Upper lobe of right lung (tissue), 1 donor: ENCODE data around the gene PRR5L. TPM values are rescaled to one million over a fixed set of nuclear protein-coding genes. Genes with fewer than 3 reads are reported as not detected.

Source experiments
- ATAC-seq: fragments of 200-7000 bp; cut with Tn5 transposase; one replicate; pipeline ENCODE4 v1.9.1; 2020; ENCODE audit warnings: mild to moderate bottlenecking, moderate library complexity
- DNase-seq: peaks from one replicate; pipeline ENCODE4 v3.0.0-alpha.2; 2020
- H3K27ac ChIP-seq: fragments of 200-600 bp; one replicate; pipeline ENCODE4 v1.8.0; 2022
- H3K27me3 ChIP-seq: fragments of 200-600 bp; one replicate; pipeline ENCODE4 v1.8.0; 2022; ENCODE audit warnings: mild to moderate bottlenecking
- H3K36me3 ChIP-seq: fragments of 200-600 bp; one replicate; pipeline ENCODE4 v1.8.0; 2022
- H3K4me1 ChIP-seq: fragments of 200-600 bp; one replicate; pipeline ENCODE4 v1.8.0; 2022
- H3K4me3 ChIP-seq: fragments of 200-600 bp; one replicate; pipeline ENCODE4 v1.8.0; 2022; ENCODE audit warnings: mild to moderate bottlenecking
- H3K9me3 ChIP-seq: fragments of 200-600 bp; one replicate; pipeline ENCODE4 v1.8.0; 2022
- intact Hi-C: fragments of 100-400 bp; cut with DNase I; formaldehyde crosslinking; loops from one replicate; pipeline ENCODE4 v1.11.0; 2022
- total RNA-seq: library from RNA; stranded (reverse); fragmentation: NEBNext Ultra II Directional; extraction: Animal tissue kit (Norgen Biotek cat#: 25700); gene quantifications from one replicate; pipeline ENCODE4 v1.2.1, GENCODE V29; 2021
- TF ChIP-seq, protein P1 (sequence below): fragments of 200-600 bp; IDR thresholded peaks from one replicate; pipeline ENCODE4 v1.8.0; 2022; ENCODE audit warnings: antibody characterized with exemption
- donor health status: DM: no; HTN: yes; CAD: no; lungs with severe emphysema.

The PRR5L gene
- total RNA-seq, 1 donor from 2014 or later: 24.5 TPM

DNA sequence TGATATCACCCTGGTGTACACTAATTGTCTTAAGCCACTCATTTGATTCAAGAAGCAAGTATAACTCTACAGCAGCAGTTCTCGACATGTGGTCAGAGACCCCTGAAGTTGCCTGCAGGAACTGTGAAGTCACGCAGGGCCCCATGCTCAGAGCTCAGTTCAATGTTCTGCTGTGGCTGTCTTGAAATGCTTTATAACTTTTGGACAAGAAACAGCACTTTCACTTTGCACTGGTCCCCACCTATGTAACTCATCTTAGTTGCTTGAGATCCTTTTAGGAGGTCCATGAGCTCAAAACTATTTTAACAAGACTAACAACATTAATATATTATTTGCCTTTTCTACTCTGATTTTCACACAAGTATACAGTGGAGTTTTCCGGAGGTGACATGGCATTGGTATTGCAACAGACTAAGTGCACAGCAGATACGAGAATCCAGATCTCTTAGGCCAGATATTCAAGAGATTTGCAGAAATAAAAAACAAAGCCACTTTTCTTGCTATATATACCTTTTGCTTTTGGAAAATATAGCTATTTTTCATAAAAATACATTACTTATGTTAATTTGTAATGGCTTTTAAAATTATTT is 64.8 kb downstream of the PRR5L start:
- Histone ChIP-seq H3K27ac (no peak overlapping the region), H3K9me3 (no peaks in the 10 kb centered on the region), H3K27me3 (no peaks in the 10 kb centered on the region), H3K4me3 (no peak overlapping the region), H3K36me3 (no peaks in the 10 kb centered on the region), H3K4me1 (peaks cover 4% of the 10 kb centered on the region)
- intact Hi-C loops: no loop called here
- no peak for DNase-seq
- TF ChIP-seq, protein P1, sequence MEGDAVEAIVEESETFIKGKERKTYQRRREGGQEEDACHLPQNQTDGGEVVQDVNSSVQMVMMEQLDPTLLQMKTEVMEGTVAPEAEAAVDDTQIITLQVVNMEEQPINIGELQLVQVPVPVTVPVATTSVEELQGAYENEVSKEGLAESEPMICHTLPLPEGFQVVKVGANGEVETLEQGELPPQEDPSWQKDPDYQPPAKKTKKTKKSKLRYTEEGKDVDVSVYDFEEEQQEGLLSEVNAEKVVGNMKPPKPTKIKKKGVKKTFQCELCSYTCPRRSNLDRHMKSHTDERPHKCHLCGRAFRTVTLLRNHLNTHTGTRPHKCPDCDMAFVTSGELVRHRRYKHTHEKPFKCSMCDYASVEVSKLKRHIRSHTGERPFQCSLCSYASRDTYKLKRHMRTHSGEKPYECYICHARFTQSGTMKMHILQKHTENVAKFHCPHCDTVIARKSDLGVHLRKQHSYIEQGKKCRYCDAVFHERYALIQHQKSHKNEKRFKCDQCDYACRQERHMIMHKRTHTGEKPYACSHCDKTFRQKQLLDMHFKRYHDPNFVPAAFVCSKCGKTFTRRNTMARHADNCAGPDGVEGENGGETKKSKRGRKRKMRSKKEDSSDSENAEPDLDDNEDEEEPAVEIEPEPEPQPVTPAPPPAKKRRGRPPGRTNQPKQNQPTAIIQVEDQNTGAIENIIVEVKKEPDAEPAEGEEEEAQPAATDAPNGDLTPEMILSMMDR: no peak
- ATAC-seq: no peak

DNA sequence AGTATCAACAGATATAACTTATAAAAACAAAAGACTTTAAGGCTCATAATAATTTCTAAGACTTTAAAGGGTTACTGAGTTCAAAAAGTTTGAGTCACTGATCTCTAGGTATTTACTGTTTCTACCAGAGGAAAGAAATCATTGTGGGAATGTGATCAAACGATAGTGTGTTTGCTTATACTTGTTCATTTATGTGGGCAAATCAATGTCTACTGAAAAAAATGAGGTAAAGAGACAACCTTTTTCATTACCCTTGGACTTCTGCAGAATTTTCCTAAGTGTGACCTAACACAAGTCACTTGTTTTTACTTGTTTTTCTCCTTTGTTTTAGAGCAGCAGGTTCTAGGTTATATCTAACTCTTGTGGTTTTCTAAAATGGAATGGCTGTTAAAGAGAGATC is 65.4 kb downstream of the PRR5L start:
- Histone ChIP-seq H3K4me3 (peak overlapping the region; percentile 5), H3K4me1 (peaks cover 4% of the 10 kb centered on the region), H3K9me3 (no peaks in the 10 kb centered on the region), H3K27ac (no peak overlapping the region), H3K27me3 (no peaks in the 10 kb centered on the region), H3K36me3 (no peaks in the 10 kb centered on the region)
- ATAC-seq (no peak), DNase-seq (no peak)
- TF ChIP-seq, protein P1: no peak
- intact Hi-C loops: no loop called here

DNA sequence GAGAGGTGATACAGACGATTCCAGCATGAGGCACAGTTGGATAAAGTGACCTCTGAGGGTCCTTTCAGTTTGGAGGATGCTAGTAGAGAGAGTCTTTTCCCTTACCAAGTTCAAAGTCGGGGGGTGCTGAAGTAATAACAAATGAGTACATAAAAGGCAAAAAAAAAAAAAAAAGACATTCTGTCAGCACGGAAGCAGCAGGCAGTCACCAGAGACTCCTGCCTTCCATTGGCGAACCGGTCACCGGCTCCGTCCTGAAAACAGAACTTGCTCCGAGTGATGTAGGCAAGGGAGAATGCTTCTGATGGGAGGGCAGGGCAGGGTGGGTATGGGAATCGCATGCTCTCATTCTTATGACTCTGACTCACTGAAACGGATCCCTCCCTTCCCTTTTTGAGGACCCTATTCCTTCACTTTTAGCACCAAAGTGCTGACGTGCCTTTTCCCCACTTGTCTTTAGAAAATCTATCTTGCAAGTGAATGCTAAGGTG is 65.9 kb downstream of the PRR5L start:
- Histone ChIP-seq H3K36me3 (no peaks in the 10 kb centered on the region), H3K4me1 (peaks cover 4% of the 10 kb centered on the region), H3K9me3 (no peaks in the 10 kb centered on the region), H3K4me3 (peak overlapping the region; percentile 5), H3K27me3 (no peaks in the 10 kb centered on the region), H3K27ac (no peak overlapping the region)
- TF ChIP-seq, protein P1: no peak
- intact Hi-C loops: no loop called here
- ATAC-seq: peak; percentile 72
- no peak for DNase-seq

DNA sequence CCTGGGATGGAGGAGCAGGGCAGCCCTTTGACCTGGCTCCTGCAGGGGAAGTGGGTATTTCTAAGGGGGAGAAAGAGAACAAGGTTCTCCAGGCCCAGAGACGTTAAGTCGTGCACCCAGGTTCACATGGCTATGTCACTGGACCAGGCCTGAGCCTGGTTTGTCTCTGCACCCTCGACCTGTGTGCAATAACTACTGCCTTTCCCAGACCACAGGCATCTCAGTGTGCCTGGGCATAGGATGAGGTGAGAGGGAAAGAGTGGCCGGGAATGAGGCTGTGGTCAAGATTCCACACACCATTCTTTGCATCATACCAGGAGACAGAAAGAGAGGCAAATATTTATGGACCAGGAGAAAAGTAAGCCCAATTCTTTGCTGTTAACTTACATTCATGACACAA is 66.8 kb downstream of the PRR5L start:
- no peak for DNase-seq
- Histone ChIP-seq H3K9me3 (no peaks in the 10 kb centered on the region), H3K4me1 (peaks cover 4% of the 10 kb centered on the region), H3K4me3 (no peak overlapping the region), H3K27ac (no peak overlapping the region), H3K27me3 (no peaks in the 10 kb centered on the region), H3K36me3 (no peaks in the 10 kb centered on the region)
- ATAC-seq: peak; percentile 52
- TF ChIP-seq, protein P1: no peak
- intact Hi-C loops: no loop called here

DNA sequence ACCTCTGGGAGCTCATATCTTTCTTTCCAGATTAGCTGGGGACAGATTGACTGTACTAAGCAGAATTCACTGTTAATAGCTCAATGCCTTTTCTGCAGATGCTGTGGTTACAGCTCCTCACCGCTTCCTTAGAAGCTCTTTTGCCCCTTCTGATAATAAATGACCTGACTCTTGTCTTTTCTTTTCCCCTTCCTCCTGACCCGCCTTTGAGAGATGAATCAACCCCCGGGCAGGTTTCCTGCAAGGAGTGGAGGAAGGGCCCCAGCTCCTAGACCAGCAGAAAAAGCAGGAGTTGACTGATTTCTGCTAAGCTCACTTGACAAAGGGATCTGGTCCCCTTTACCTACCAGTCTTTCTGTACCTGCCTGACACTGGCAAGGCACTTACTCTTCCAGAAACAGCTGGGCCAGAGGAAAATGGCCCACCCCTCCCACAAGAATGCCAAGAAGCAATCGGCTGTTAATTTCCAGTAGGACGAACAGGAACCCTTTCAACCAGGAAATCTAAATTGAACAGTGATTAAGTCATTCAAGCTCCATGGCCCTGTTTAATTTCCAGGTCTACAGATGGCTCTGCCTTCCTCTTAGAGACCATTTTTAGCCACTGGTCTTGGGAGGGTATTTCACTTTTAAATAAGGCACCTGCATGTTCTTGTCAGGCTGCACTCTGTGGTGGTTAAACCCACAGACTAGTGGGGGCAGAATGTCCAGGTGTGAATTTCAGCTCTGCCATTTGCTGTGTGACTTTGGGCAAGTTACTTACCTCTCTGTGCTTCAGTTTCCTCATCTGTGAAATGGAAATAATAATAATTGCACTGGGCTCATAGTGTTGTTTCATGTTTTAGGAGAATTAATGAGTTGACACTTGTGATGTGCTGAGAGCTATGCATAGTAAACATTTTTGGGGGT is 67.5 kb downstream of the PRR5L start:
- Histone ChIP-seq H3K9me3 (no peaks in the 10 kb centered on the region), H3K4me1 (peaks cover 4% of the 10 kb centered on the region), H3K36me3 (no peaks in the 10 kb centered on the region), H3K27ac (no peak overlapping the region), H3K27me3 (no peaks in the 10 kb centered on the region), H3K4me3 (no peak overlapping the region)
- no peak for ATAC-seq
- intact Hi-C loops: no loop called here
- no peak for DNase-seq
- TF ChIP-seq, protein P1: no peak
